ENCODE results near the gene CARMIL1.

Gene CARMIL1

GRCh38 chr6:25302151-25302550, 23.0 kb downstream of the CARMIL1 start:
- no peak for DNase-seq (ENCODE audit: low read depth, low spot score)
- no peak overlapping the region for H3K4me3 ChIP-seq (ENCODE audit: low read depth, low read length)
- no peak for TF ChIP-seq CTCF (IDR thresholded peaks at IDR 0.05; ENCODE audit: low read depth, low read length)
- in situ Hi-C loops (cut with HindIII; ENCODE audit: low sequenced_read_pairs) = no loop called here

GRCh38 chr6:25302677-25303128, 23.5 kb downstream of the CARMIL1 start:
- in situ Hi-C loops (cut with HindIII; ENCODE audit: low sequenced_read_pairs) = no loop called here
- DNase-seq (ENCODE audit: low read depth, low spot score) = peak; percentile 62
- no peak overlapping the region for H3K4me3 ChIP-seq (ENCODE audit: low read depth, low read length)

GRCh38 chr6:25303254-25303653, 24.1 kb downstream of the CARMIL1 start:
- in situ Hi-C loops (cut with HindIII; ENCODE audit: low sequenced_read_pairs) = no loop called here
- H3K4me3 ChIP-seq (ENCODE audit: low read depth, low read length) = no peak overlapping the region
- no peak for DNase-seq (ENCODE audit: low read depth, low spot score)
- TF ChIP-seq CTCF (IDR thresholded peaks at IDR 0.05; ENCODE audit: low read depth, low read length) = no peak

More at GRCh38 chr6:25302677-25303128, 23.5 kb downstream of the CARMIL1 start:
- TF ChIP-seq CTCF (IDR thresholded peaks at IDR 0.05; ENCODE audit: low read depth, low read length) = no peak

GRCh38 chr6:25306379-25306778, 27.2 kb downstream of the CARMIL1 start:
- TF ChIP-seq CTCF (IDR thresholded peaks at IDR 0.05; ENCODE audit: low read depth, low read length) = no peak
- in situ Hi-C loops (cut with HindIII; ENCODE audit: low sequenced_read_pairs) = no loop called here
- no peak overlapping the region for H3K4me3 ChIP-seq (ENCODE audit: low read depth, low read length)
- DNase-seq (ENCODE audit: low read depth, low spot score) = no peak

- in situ Hi-C loops (cut with HindIII; ENCODE audit: low sequenced_read_pairs) = no loop called here
- H3K4me3 ChIP-seq (ENCODE audit: low read depth, low read length) = no peak overlapping the region
- DNase-seq (ENCODE audit: low read depth, low spot score) = no peak
- TF ChIP-seq CTCF (IDR thresholded peaks at IDR 0.05; ENCODE audit: low read depth, low read length) = no peak
Measured at GRCh38 chr6:25307805-25308494, 28.8 kb downstream of the CARMIL1 start.

- in situ Hi-C loops (cut with HindIII; ENCODE audit: low sequenced_read_pairs) = no loop called here
- no peak for DNase-seq (ENCODE audit: low read depth, low spot score)
- TF ChIP-seq CTCF (IDR thresholded peaks at IDR 0.05; ENCODE audit: low read depth, low read length) = no peak
- no peak overlapping the region for H3K4me3 ChIP-seq (ENCODE audit: low read depth, low read length)
Measured at GRCh38 chr6:25309886-25310285, 30.7 kb downstream of the CARMIL1 start.

Measured in astrocyte of the spinal cord (primary cell).